WI38 (cell line): Measurements from ENCODE around the gene SIAH3.

Source experiments
- H3K4me3 ChIP-seq: 2 replicates; pipeline ENCODE4 v1.5.1; 2011; ENCODE audit warnings: low read depth, mild to moderate bottlenecking, control low read depth, low read length
- TF ChIP-seq, protein P1 (sequence below): IDR thresholded peaks from 2 replicates; pipeline ENCODE4 v1.5.1; 2012; ENCODE audit warnings: low read depth, mild to moderate bottlenecking, control low read depth, low read length

The SIAH3 gene

DNA sequence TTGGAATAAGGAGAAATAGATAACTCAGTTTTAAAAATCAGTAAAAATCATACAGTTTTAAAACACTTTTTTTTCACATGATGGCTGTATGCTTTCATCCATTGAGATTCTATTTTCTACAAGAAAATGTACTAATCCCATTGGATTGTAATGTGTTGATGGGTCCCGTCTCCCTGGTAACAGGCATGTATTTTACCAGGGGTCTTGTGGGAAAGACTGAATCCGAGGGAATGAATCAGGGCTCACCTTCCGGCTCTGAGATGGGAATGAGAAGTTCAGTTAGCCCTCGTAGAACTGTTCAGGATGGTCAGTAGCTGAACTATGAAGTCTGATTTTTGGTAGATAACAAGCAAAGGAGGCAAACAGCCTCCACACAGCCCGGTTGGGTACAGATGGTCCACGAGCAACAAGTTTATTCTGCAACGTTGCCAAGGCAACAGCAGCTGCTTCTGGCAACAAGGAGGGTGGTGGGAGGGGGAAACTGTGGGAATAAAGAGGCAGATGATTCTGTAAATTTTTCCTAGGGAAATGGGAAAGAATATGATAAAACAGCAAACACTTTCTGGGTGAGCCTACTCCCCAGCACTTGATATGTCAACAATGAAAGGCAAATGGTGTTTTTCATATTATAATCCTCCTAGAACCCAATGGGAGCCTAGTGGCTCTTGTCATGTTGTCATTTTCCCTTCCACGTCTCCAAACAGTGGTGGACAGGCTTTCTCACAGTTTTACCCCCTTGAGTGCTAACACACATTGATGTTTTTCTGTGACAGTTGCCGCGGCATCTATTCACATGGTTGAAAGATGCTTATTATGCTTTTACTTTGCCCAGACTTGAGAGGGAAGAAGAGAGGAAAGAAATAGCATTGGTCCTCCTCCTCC lies 12.4 kb upstream of the SIAH3 start:
- TF ChIP-seq, protein P1, sequence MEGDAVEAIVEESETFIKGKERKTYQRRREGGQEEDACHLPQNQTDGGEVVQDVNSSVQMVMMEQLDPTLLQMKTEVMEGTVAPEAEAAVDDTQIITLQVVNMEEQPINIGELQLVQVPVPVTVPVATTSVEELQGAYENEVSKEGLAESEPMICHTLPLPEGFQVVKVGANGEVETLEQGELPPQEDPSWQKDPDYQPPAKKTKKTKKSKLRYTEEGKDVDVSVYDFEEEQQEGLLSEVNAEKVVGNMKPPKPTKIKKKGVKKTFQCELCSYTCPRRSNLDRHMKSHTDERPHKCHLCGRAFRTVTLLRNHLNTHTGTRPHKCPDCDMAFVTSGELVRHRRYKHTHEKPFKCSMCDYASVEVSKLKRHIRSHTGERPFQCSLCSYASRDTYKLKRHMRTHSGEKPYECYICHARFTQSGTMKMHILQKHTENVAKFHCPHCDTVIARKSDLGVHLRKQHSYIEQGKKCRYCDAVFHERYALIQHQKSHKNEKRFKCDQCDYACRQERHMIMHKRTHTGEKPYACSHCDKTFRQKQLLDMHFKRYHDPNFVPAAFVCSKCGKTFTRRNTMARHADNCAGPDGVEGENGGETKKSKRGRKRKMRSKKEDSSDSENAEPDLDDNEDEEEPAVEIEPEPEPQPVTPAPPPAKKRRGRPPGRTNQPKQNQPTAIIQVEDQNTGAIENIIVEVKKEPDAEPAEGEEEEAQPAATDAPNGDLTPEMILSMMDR: no peak

DNA sequence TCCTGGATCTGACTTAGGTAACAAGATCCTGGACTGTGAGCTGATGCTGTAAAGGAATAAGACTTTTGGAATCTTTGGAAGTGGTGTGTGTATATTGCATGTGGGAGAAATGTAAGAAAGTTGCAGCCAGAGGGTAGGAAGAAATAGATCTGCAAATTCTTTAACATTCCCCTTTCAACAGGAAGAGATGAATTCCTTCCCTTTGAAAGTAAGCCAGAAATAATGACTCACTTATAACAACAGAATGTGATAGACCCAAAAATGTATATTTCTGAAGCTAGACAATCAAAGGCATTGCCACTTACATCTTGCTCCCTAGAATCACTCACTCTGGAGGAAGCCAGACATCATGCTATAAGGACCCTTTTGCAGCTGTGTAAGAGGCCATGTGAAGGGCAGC lies 9.8 kb upstream of the SIAH3 start:
- TF ChIP-seq, protein P1: no peak
- H3K4me3 ChIP-seq: no peak overlapping the region

More for the DNA sequence above, 12.4 kb upstream of the SIAH3 start:
- no peak overlapping the region for H3K4me3 ChIP-seq

DNA sequence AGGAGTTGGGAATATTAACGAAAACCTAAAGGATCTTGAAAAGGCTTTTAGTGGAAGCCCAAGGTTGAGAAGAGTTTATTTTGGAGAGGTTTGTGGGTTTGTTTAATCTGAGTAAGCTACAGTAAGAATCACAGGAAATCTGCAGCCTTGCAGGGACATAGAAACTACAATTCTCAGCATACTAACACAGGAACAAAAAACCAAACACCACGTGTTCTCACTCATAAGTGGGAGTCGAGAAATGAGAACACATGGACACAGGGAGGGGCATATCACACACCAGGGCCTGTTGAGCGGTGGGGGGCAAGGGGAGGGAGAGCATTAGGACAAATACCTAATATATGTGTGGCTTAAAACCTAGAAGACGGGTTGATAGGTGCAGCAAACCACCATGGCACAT lies 8.7 kb upstream of the SIAH3 start:
- TF ChIP-seq, protein P1: no peak
- no peak overlapping the region for H3K4me3 ChIP-seq

DNA sequence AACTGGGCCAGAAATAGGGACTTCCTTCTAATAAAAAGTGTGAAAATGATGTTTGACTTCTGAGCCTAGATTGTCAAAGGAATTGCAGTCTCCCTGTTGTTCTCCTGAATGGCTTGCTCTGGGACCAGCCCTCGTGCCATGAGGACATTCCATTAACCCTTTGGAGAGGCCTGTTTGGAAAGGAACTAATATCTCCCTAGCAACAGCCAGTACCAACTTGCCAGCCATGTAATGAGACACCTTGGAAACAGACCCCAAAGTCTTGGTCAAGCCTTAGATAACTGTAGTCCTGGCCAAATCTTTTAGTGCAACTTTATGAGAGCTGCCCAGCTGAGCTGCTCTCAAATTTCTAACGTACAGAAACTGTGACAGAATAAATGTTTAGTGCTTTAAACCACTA lies 8.2 kb upstream of the SIAH3 start:
- H3K4me3 ChIP-seq: no peak overlapping the region
- TF ChIP-seq, protein P1: no peak

DNA sequence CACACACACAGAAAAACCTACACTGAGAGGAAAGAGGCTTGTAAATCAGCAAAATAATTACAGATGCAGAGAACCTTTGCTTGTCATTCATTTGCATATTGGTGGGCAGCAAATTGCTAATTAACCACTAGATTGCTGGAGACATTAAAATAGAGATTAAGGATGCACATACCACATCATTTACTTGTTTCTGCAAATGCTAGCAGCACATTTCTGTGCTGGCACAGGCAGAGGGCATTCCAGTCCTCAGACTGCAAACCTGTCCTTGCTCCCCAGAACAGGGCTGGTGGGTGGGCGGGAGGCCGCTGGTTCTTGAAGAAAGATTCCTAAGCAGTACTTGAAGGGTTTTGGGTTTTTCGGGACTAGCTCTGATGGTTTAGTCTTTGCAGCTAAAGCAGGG lies 941 bp upstream of the SIAH3 start:
- H3K4me3 ChIP-seq: no peak overlapping the region
- TF ChIP-seq, protein P1: no peak

DNA sequence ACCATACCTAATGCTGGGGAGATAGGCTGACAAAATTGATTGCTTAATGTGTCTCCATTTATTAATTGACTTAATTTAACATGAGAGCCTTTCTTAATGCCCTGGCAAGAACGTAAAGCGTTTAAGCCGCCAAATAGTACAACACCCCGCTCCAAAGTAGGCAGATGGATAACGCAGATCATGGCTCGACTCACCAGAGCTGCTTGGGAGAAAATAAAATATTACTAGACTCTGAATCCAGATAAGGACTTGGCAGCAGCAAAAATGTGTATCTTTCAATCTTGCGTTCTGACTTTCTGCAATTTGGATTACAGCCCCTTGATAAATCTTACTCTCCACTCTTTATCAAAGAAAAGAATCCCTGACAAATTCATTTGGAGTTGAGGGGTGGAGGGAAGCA lies 403 bp upstream of the SIAH3 start:
- TF ChIP-seq, protein P1: no peak
- no peak overlapping the region for H3K4me3 ChIP-seq

DNA sequence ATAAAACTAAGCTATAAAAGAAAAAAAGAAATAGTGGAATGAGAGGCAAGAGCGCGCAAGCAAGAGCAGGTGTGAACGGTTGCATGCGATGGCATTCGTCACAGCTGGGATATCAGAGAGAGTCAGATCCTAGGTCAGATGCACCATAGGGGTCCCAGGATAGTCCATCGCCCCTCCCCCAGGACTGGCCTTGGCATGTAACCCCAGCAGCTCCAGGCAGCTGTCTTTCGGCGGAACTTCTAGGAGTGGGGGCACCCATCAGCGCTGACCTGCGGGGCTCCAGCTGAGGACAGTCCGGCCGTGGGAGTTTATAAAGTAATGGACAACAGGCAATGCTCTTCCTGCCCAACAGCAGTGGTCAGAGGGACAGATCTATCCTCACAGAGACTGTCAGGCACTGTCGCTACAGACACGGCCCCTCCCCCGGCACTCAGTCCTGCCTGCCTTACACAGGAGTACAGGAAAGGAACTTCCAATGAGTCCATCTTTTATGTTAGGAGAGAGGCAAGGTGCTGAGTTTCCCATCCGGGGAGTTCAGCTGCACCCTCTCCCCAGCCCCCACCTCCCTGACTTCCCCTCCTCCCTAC lies 1.4 kb downstream of the SIAH3 start:
- no peak overlapping the region for H3K4me3 ChIP-seq
- TF ChIP-seq, protein P1: no peak
